HG02885 (cell line): Measurements from ENCODE around the gene KDM5A.

Source experiments
- ATAC-seq: cut with Tn5 transposase; IDR thresholded peaks from one replicate; pipeline ENCODE4 v1.9.1; 2021; ENCODE audit warnings: mild to moderate bottlenecking; ENCODE audit not compliant: unreplicated experiment, poor library complexity

KDM5A gene

GRCh38 chr12:286531-287300 is 102.4 kb downstream of the KDM5A start:
- no peak for ATAC-seq

DNA sequence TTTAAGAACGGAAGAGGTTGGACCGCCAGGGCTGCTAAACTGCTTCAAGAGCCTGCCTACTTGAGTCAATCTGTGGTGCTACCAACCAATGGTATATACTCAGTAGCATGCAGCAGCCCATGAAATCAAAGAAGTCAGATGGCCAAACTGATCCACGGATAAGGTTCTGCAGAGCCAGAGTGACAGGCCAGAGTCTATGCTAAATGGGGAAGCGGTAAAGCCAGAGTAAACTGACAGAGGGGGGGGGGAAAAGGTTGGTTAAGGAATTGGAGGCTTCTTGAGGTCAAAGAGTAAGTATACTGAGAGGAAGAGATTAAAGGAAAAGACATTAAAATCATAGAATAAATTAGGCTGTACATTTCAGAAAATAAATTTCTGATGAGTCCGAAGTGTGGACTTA is 111.1 kb downstream of the KDM5A start:
- ATAC-seq, result no peak

- no peak for ATAC-seq
Measured at GRCh38 chr12:275812-276211, 113.3 kb downstream of the KDM5A start.

DNA sequence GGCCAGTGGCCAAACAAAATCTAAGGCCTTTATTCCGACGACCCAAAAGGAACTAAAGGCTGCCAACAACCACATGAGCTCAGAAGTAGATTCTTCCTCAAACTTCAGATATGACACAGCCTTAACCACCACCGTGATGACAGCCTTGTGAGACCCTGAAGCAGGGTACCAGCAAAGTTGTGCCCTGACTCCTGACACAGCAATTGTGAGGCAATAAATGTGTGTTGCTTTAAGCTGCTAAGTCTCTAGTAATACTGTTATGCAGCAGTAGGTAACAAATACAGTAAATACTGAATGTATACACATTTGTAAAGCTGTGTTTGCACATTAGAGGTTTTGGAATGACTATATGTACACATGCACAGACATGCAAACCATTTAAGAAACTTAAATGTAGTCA is 115.7 kb downstream of the KDM5A start:
- ATAC-seq, result no peak

- no peak for ATAC-seq
Measured at GRCh38 chr12:272942-273341, 116.2 kb downstream of the KDM5A start.

- ATAC-seq, result no peak
Measured at GRCh38 chr12:271161-271560, 118.0 kb downstream of the KDM5A start.

- no peak for ATAC-seq
Measured at GRCh38 chr12:269191-269590, 119.9 kb downstream of the KDM5A start.

GRCh38 chr12:268483-268840 is 120.7 kb downstream of the KDM5A start:
- ATAC-seq, result no peak

DNA sequence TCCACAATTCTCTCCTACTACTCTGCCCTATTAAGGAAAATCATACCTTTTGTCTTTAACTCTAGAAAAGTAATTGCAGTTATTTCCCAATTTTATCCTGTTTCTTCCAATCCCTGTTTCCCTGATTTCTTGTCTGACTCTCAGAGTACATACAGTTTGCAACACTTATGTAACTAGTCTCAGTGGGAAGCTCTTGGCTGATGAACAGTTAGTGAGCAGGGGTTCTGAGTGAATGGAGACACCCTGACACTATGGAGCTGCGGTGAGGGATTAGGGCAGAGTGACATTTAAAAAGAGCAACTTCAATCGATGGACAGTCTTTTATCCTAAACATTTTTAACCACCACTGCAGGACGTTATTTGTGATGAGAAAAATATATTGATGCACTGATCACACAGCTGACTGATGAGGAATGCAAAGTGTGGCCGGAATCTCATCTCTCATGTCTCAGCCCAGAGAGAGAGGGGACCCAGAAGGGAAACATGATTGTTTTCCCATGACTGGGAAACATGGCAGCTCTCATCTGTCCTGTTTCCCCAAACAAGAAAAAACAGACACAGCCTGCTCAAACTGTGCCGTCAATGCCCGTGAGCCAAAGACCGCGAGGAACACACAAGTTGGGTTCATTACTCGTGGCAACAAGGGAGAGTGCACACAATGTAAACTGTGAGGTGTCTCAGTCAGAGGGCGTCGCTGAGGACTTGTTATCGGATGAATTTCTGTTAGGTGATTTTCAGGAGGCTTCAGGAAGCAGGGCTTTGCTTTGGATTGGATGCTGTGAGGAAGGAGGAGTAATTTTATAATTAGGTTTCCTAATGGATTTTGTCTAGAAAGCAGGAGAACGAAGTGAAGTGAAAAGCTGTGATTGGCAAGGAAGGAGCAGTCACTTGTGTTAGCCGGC is 121.3 kb downstream of the KDM5A start:
- ATAC-seq, result no peak

GRCh38 chr12:265096-265495 is 124.0 kb downstream of the KDM5A start:
- no peak for ATAC-seq

GRCh38 chr12:264269-264668 is 124.9 kb downstream of the KDM5A start:
- ATAC-seq, result no peak

DNA sequence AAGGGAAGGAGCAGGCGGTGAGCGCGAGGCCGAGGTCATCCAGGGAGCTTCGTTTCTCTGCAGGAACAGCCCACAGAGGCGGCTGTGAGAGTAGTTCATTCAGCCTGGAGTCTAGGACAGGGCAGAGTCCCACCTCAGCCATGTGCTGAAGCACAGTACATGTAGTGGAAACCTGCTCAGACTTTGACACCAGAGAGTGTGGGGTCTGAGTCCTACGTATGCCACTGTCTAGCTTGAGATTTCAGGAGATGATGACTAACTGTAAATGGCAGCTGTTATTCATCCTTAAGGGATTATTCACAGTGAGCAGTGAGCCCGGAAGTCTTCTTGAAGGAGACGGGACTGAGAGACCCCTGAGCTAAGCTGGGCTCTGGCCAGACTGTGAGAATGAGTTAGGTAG is 125.5 kb downstream of the KDM5A start:
- ATAC-seq, result no peak

- ATAC-seq, result no peak
Measured at GRCh38 chr12:262817-263216, 126.3 kb downstream of the KDM5A start, which contains the start of gene SLC6A13. Gene SLC6A13, minus strand, starts transcription at chr12:262836. Its CDS starts 2,784 bp downstream, at chr12:260052.

DNA sequence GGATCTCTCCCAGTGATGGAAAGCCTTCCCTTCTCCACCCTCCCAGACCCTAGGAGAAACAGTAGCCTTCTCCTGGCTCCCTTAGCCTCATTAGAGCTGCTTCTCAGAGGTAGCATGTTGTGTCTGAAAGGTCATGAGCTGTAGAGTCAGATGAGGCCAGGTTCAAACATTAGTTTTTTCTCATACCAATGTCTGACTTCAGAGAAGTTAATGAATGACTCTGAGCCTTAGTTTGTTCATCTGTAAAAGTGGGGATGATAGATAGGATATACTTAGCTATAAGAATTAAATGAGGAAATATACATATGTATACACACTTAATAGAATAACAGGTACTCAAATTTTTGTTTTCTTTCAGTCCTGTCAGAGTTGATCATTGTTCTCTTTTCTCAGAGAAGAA is 127.0 kb downstream of the KDM5A start:
- ATAC-seq, result no peak

DNA sequence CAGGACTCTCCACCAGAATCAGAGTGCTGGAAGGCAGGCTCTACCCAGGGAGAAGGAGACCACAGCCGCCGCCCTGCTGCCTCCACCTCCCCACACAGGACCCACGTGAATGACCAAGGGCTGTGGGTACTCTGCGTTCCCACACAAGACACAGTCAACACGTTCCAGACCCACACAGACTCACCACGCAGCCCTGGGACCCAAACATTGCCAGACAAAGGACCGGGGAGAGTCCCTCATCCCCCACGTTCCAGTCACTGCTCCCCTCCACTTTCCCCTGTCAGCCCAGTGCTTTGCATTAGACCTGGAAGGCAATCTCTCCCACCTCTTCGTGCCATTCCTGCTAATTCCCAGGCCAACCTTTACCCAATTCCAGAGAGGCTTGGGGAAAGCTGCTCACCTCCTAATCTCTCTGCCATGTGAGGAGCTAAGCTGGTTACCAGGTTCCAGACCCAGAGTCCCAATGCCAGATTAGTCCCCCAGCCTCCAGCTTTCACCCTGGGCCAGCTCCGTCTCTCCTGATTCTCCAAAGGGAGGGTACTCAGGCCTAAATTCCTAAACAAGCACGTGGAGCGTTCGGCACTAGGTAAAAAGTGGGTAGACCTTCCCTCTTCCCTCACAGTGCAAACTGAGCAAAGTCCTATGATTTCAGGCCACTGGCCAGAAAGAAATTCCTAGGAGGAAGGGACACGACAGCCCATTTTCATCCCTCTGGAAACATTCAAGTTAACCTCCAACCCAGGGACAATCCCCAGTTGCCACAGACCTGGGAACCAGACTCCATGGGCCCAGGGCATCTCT is 131.4 kb downstream of the KDM5A start:
- ATAC-seq, result no peak

GRCh38 chr12:256958-257357 is 132.2 kb downstream of the KDM5A start:
- no peak for ATAC-seq

DNA sequence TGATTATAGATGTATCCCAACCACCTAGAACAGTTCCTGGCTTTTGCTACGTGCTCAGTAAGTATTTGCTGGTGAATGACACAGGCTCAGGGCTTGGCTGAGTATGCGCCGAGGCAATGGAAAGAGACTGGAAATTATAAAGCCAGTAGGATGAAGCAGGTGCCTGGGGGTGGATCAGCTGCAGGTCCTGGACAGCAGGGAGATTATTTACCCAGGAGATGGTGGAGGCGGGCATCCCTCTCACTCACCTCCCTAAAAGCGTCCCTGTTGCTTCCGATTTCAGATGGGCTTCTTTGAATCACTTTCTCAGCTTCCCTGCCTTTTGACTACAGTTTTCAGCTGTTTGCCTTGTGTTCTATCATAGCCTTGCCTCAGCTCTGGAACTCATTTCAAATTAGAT is 132.9 kb downstream of the KDM5A start:
- no peak for ATAC-seq

- no peak for ATAC-seq
Measured at GRCh38 chr12:254912-255311, 134.2 kb downstream of the KDM5A start.

- ATAC-seq, result no peak
Measured at GRCh38 chr12:254039-254438, 135.1 kb downstream of the KDM5A start.

DNA sequence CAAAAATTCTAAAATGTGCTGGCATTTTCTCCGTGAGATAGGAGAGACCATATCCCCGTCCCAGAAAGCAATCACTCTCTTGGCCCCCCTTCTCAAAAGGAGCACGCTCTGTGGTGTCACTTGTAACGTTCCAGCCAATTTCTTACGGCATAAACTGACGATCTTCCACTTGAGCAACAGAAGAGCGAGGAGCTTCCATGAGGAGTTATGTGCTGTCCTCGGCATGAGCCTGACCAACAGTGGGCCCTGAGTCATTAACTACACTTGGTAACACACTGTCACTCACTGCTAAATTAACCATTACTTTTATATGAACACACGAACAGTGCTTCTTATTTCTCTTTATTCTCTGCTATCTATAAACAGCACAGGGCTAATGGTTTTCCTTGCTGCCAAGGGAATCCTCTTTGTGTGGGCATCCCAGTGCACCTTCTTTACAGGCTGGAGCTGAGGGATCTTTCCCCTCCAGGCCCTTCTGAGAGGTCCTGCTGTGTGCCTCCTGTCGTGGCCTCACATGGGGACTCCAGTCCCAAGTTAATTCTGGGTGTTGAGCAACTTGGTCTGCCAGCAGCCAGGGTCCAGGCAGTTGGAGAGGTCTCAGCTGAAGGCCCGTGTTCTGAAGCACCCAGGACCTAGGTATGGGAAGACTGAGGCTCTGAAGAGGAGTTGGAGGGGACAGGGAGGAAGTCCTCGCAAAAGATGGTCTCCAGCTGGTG is 135.8 kb downstream of the KDM5A start:
- no peak for ATAC-seq
